Measurements from ENCODE around the gene TXNDC17.
A peak's percentile ranks its signal among the peaks of the same experiment; 100 is the strongest.

TXNDC17 gene

GRCh38 chr17:6640536-6641246 lies at the start of gene TXNDC17, which contains the start of gene KIAA0753:
Gene TXNDC17, plus strand, starts transcription at chr17:6641060. Its CDS starts 23 bp downstream, at chr17:6641083.
Gene KIAA0753, minus strand, starts transcription at chr17:6640711. Its CDS starts 5,608 bp downstream, at chr17:6635103.
- POLR2A ChIA-PET: interaction anchor here (0.9 to 1.9 kb wide), 6 partner anchors 8 to 395 kb away, joined by 3 to 26 read pairs (median 3); partner anchors contain the start of genes C17orf100, MED31, PIMREG and SLC16A13
- CTCF ChIA-PET: interaction anchor here (0.6 to 1.3 kb wide), 4 partner anchors 10 to 168 kb away, joined by 3 to 4 read pairs (median 3); partner anchors contain the start of gene MED31
- H3K9me3 ChIP-seq (ENCODE audit: control insufficient read depth, insufficient read depth, low read depth, low read length): no peaks in the 10 kb centered on the region
- peak within 1 kb of the TSS; percentile 94 for H3K4me3 ChIP-seq (ENCODE audit: low read depth, low read length)
- H3K4me1 ChIP-seq (ENCODE audit: control insufficient read depth, insufficient read depth, low read length): peaks cover 13% of the 10 kb centered on the region; the same call in 1 of the 2 replicates
- peaks cover 23 to 36% of the 10 kb centered on the region in 2 experiments; a peak in 2 of 3 replicates for H3K36me3 ChIP-seq (ENCODE audit: control insufficient read depth in 2 of 2, insufficient read depth in 1 of 2, low read length in 2 of 2)
- H3K27ac ChIP-seq (ENCODE audit: extremely low read depth, low read depth, low read length): peak within 1 kb of the TSS; percentile 79
- TF ChIP-seq ZNF555 (tag by site-specific recombination; conservative IDR thresholded peaks at IDR 0.05) (no peak), ZSCAN4 (tag by site-specific recombination; IDR thresholded peaks at IDR 0.05) (0 out of 2 replicates have a peak, but pooled peaks have one; percentile 8), ZBTB26 (tag by site-specific recombination; optimal IDR thresholded peaks at IDR 0.05) (peak; percentile 80), ZNF24 (tag by site-specific recombination; IDR thresholded peaks at IDR 0.05) (peak; percentile 67; the same call in 1 of the 2 replicates), ZBTB17 (tag by site-specific recombination; IDR thresholded peaks at IDR 0.05) (peak; percentile 86), ZNF398 (tag by site-specific recombination; IDR thresholded peaks at IDR 0.05) (0 out of 2 replicates have a peak, but pooled peaks have one; percentile 68), ZNF280C (tag by site-specific recombination; IDR thresholded peaks at IDR 0.05) (no peak), KLF8 (tag by site-specific recombination; IDR thresholded peaks at IDR 0.05) (peak; percentile 92), SCRT2 (tag by site-specific recombination; IDR thresholded peaks at IDR 0.05) (peak; percentile 86), ZNF121 (tag by site-specific recombination; IDR thresholded peaks at IDR 0.05) (no peak), ZNF670 (tag by site-specific recombination; IDR thresholded peaks at IDR 0.05; ENCODE audit: low read depth) (no peak), ZNF639 (tag by site-specific recombination; IDR thresholded peaks at IDR 0.05) (peak; percentile 27; the same call in 1 of the 2 replicates), ZNF558 (tag by site-specific recombination; IDR thresholded peaks at IDR 0.05) (no peak), ZNF18 (tag by site-specific recombination; IDR thresholded peaks at IDR 0.05) (no peak), YY2 (tag by site-specific recombination; IDR thresholded peaks at IDR 0.05) (0 out of 2 replicates have a peak, but pooled peaks have one; percentile 46), ZFP69B (tag by site-specific recombination; IDR thresholded peaks at IDR 0.05) (0 out of 2 replicates have a peak, but pooled peaks have one; percentile 53), HOXA7 (CRISPR knock-in tag; IDR thresholded peaks at IDR 0.05; ENCODE audit: borderline replicate concordance) (no peak), ZBTB8A (tag by site-specific recombination; IDR thresholded peaks at IDR 0.05) (peak; percentile 31; the same call in 1 of the 2 replicates), ZNF155 (tag by site-specific recombination; IDR thresholded peaks at IDR 0.05) (no peak), ZNF621 (tag by site-specific recombination; IDR thresholded peaks at IDR 0.05) (no peak)
- TF ChIP-seq, protein P1, sequence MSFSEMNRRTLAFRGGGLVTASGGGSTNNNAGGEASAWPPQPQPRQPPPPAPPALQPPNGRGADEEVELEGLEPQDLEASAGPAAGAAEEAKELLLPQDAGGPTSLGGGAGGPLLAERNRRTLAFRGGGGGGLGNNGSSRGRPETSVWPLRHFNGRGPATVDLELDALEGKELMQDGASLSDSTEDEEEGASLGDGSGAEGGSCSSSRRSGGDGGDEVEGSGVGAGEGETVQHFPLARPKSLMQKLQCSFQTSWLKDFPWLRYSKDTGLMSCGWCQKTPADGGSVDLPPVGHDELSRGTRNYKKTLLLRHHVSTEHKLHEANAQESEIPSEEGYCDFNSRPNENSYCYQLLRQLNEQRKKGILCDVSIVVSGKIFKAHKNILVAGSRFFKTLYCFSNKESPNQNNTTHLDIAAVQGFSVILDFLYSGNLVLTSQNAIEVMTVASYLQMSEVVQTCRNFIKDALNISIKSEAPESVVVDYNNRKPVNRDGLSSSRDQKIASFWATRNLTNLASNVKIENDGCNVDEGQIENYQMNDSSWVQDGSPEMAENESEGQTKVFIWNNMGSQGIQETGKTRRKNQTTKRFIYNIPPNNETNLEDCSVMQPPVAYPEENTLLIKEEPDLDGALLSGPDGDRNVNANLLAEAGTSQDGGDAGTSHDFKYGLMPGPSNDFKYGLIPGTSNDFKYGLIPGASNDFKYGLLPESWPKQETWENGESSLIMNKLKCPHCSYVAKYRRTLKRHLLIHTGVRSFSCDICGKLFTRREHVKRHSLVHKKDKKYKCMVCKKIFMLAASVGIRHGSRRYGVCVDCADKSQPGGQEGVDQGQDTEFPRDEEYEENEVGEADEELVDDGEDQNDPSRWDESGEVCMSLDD (tag by site-specific recombination; IDR thresholded peaks at IDR 0.05): peak; percentile 65
- TF ChIP-seq, protein P2, sequence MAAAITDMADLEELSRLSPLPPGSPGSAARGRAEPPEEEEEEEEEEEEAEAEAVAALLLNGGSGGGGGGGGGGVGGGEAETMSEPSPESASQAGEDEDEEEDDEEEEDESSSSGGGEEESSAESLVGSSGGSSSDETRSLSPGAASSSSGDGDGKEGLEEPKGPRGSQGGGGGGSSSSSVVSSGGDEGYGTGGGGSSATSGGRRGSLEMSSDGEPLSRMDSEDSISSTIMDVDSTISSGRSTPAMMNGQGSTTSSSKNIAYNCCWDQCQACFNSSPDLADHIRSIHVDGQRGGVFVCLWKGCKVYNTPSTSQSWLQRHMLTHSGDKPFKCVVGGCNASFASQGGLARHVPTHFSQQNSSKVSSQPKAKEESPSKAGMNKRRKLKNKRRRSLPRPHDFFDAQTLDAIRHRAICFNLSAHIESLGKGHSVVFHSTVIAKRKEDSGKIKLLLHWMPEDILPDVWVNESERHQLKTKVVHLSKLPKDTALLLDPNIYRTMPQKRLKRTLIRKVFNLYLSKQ (tag by site-specific recombination; IDR thresholded peaks at IDR 0.05; ENCODE audit: borderline replicate concordance): no peak
